Measurements from ENCODE around the gene ACTA2. TPM values are rescaled to one million over a fixed set of nuclear protein-coding genes. Genes with fewer than 3 reads are reported as not detected.

Gene ACTA2
- total and polyA plus RNA-seq, 2 donors (not counting 1 experiment from before 2014, with no cell fraction given), result 78.4 to 2,788 TPM

- no peaks in the 10 kb centered on the region for H3K79me2 ChIP-seq (ENCODE audit: control insufficient read depth, insufficient read depth, low read length)
- no peaks in the 10 kb centered on the region for H3K27me3 ChIP-seq (ENCODE audit: control insufficient read depth, insufficient read depth, low read length)
- H3K9me3 ChIP-seq (ENCODE audit: control insufficient read depth, insufficient read depth, low read depth, low read length), result no peaks in the 10 kb centered on the region
- peaks cover 8% of the 10 kb centered on the region for H3K36me3 ChIP-seq (ENCODE audit: control insufficient read depth, insufficient read depth, low read length)
- no peak overlapping the region for H3K4me3 ChIP-seq (replicated peaks in 1 of 4; ENCODE audit: control extremely low read depth in 1 of 4, insufficient read depth in 1 of 4, low read depth in 3 of 4, low read length in 4 of 4)
- no peak overlapping the region for H2AFZ ChIP-seq (ENCODE audit: low read length)
- DNase-seq (ENCODE audit: low read depth in 2 of 2), result no peak
- H3K4me2 ChIP-seq (ENCODE audit: extremely low read depth, insufficient read depth, low read length), result no peak overlapping the region
- no peak overlapping the region for H3K27ac ChIP-seq (ENCODE audit: insufficient read depth, low read length)
- no peaks in the 10 kb centered on the region for H4K20me1 ChIP-seq (ENCODE audit: control insufficient read depth, extremely low read depth, insufficient read depth, low read length)
- H3K4me1 ChIP-seq (ENCODE audit: control insufficient read depth, extremely low read depth, insufficient read depth, low read length), result peaks cover 8% of the 10 kb centered on the region
- TF ChIP-seq CTCF (conservative IDR thresholded peaks at IDR 0.05 in 1 of 2, IDR thresholded peaks at IDR 0.05 in 1 of 2; ENCODE audit: low read depth in 1 of 2, low read length in 2 of 2) (no peak), EZH2 (IDR thresholded peaks at IDR 0.05; ENCODE audit: low read length, missing control alignments) (no peak)
- no peak overlapping the region for H3K9ac ChIP-seq (ENCODE audit: insufficient read depth, low read length)
Observed at GRCh38 chr10:88913788-88914187, 38.8 kb downstream of the ACTA2 start.

GRCh38 chr10:88913127-88913526 lies 39.4 kb downstream of the ACTA2 start:
- Histone ChIP-seq H2AFZ (ENCODE audit: low read length) (no peak overlapping the region), H3K27me3 (ENCODE audit: control insufficient read depth, insufficient read depth, low read length) (no peaks in the 10 kb centered on the region), H3K4me1 (ENCODE audit: control insufficient read depth, extremely low read depth, insufficient read depth, low read length) (peaks cover 8% of the 10 kb centered on the region), H4K20me1 (ENCODE audit: control insufficient read depth, extremely low read depth, insufficient read depth, low read length) (no peaks in the 10 kb centered on the region), H3K27ac (ENCODE audit: insufficient read depth, low read length) (peak overlapping the region; percentile 8), H3K4me3 (replicated peaks in 1 of 4; ENCODE audit: control extremely low read depth in 1 of 4, insufficient read depth in 1 of 4, low read depth in 3 of 4, low read length in 4 of 4) (no peak overlapping the region), H3K9ac (ENCODE audit: insufficient read depth, low read length) (no peak overlapping the region), H3K4me2 (ENCODE audit: extremely low read depth, insufficient read depth, low read length) (peak overlapping the region; percentile 44), H3K9me3 (ENCODE audit: control insufficient read depth, insufficient read depth, low read depth, low read length) (no peaks in the 10 kb centered on the region), H3K79me2 (ENCODE audit: control insufficient read depth, insufficient read depth, low read length) (no peaks in the 10 kb centered on the region), H3K36me3 (ENCODE audit: control insufficient read depth, insufficient read depth, low read length) (peaks cover 8% of the 10 kb centered on the region)
- TF ChIP-seq EZH2 (IDR thresholded peaks at IDR 0.05; ENCODE audit: low read length, missing control alignments), result no peak
- no peak for TF ChIP-seq CTCF (conservative IDR thresholded peaks at IDR 0.05 in 1 of 2, IDR thresholded peaks at IDR 0.05 in 1 of 2; ENCODE audit: low read depth in 1 of 2, low read length in 2 of 2)
- peak in 1 of 2 donors; percentile 78 for DNase-seq (ENCODE audit: low read depth in 2 of 2)

GRCh38 chr10:88911851-88912250 lies 40.7 kb downstream of the ACTA2 start:
- peaks cover 8% of the 10 kb centered on the region for H3K4me1 ChIP-seq (ENCODE audit: control insufficient read depth, extremely low read depth, insufficient read depth, low read length)
- H3K27ac ChIP-seq (ENCODE audit: insufficient read depth, low read length), result no peak overlapping the region
- no peak for DNase-seq (ENCODE audit: low read depth in 2 of 2)
- no peaks in the 10 kb centered on the region for H3K27me3 ChIP-seq (ENCODE audit: control insufficient read depth, insufficient read depth, low read length)
- no peaks in the 10 kb centered on the region for H3K79me2 ChIP-seq (ENCODE audit: control insufficient read depth, insufficient read depth, low read length)
- H2AFZ ChIP-seq (ENCODE audit: low read length), result no peak overlapping the region
- H3K9ac ChIP-seq (ENCODE audit: insufficient read depth, low read length), result no peak overlapping the region
- no peaks in the 10 kb centered on the region for H4K20me1 ChIP-seq (ENCODE audit: control insufficient read depth, extremely low read depth, insufficient read depth, low read length)
- H3K9me3 ChIP-seq (ENCODE audit: control insufficient read depth, insufficient read depth, low read depth, low read length), result no peaks in the 10 kb centered on the region
- H3K4me2 ChIP-seq (ENCODE audit: extremely low read depth, insufficient read depth, low read length), result no peak overlapping the region
- H3K36me3 ChIP-seq (ENCODE audit: control insufficient read depth, insufficient read depth, low read length), result peaks cover 11% of the 10 kb centered on the region
- H3K4me3 ChIP-seq (replicated peaks in 1 of 4; ENCODE audit: control extremely low read depth in 1 of 4, insufficient read depth in 1 of 4, low read depth in 3 of 4, low read length in 4 of 4), result no peak overlapping the region
- TF ChIP-seq EZH2 (IDR thresholded peaks at IDR 0.05; ENCODE audit: low read length, missing control alignments) (no peak), CTCF (conservative IDR thresholded peaks at IDR 0.05 in 1 of 2, IDR thresholded peaks at IDR 0.05 in 1 of 2; ENCODE audit: low read depth in 1 of 2, low read length in 2 of 2) (no peak)

Measured in fibroblast of lung (primary cell).